ENCODE data around the gene MFGE8. TPM values are rescaled to one million over a fixed set of nuclear protein-coding genes. Genes with fewer than 3 reads are reported as not detected.

MFGE8 gene
- total and polyA plus RNA-seq, 9 of the 15 experiments (the other 6 are each of a cell fraction or from before 2014, with no cell fraction given) = 2.3 to 142 (median 62.3) TPM

- TF ChIP-seq ZBTB2 (IDR thresholded peaks at IDR 0.05) (no peak), EGR1 (conservative IDR thresholded peaks at IDR 0.05) (peak; percentile 87), THRAP3 (IDR thresholded peaks at IDR 0.05; ENCODE audit: borderline replicate concordance) (no peak), ZNF696 (CRISPR knock-in tag; conservative IDR thresholded peaks at IDR 0.05) (no peak), TOE1 (IDR thresholded peaks at IDR 0.05; ENCODE audit: borderline replicate concordance) (no peak), TOE1 (CRISPR knock-in tag; IDR thresholded peaks at IDR 0.05; ENCODE audit: borderline replicate concordance, low read depth) (no peak), MGA (IDR thresholded peaks at IDR 0.05) (no peak), MCM5 (IDR thresholded peaks at IDR 0.05; ENCODE audit: low read depth) (no peak), NRF1 (conservative IDR thresholded peaks at IDR 0.05 in 1 of 2, IDR thresholded peaks at IDR 0.05 in 1 of 2) (no peak), STAG1 (CRISPR knock-in tag; IDR thresholded peaks at IDR 0.05; ENCODE audit: borderline replicate concordance) (no peak), ZSCAN29 (IDR thresholded peaks at IDR 0.05) (no peak), BMI1 (IDR thresholded peaks at IDR 0.05; ENCODE audit: low read length) (no peak), ZNF165 (CRISPR knock-in tag; IDR thresholded peaks at IDR 0.05; ENCODE audit: borderline replicate concordance) (no peak), ZNF398 (CRISPR knock-in tag; IDR thresholded peaks at IDR 0.05) (no peak), ZNF212 (CRISPR knock-in tag; IDR thresholded peaks at IDR 0.05) (no peak)
Measured at GRCh38 chr15:88911766-88912118, 1.4 kb downstream of the MFGE8 start (continued).

All from K562 (cell line).